Gastrocnemius medialis (tissue), 4 donors: ENCODE data around the gene PXK. TPM values are rescaled to one million over a fixed set of nuclear protein-coding genes. Genes with fewer than 3 reads are reported as not detected.

Source experiments
- ATAC-seq, 2 donors: fragments of 150-250 bp; one replicate each; pipeline ENCODE4 v1.9.1; 2016
- DNase-seq, 2 donors: peaks; one replicate each; pipeline ENCODE4 v3.0.0-alpha.2; 2019
- H3K27ac ChIP-seq, 4 donors: fragments of 200-600 bp; sonication (generic); 1 replicate in 1 of 4; 2 replicates in 3 of 4; pipeline ENCODE4 v1.5.1; 2016 to 2018; ENCODE audit warnings: mild to moderate bottlenecking in 2 of 4, moderate library complexity in 1 of 4
- H3K27me3 ChIP-seq, 3 donors: fragments of 200-600 bp; sonication (generic) in 2 of 3; 1 replicate in 1 of 3; 2 replicates in 2 of 3; pipeline versions ENCODE4 v1.5.1 to v1.6.0; 2016 to 2019; ENCODE audit warnings: mild to moderate bottlenecking in 1 of 3, moderate library complexity in 1 of 3
- H3K36me3 ChIP-seq, 2 donors: fragments of 200-600 bp; sonication (generic) in 1 of 2; one replicate each; pipeline ENCODE4 v1.5.1; 2017 to 2018
- H3K4me1 ChIP-seq, 2 donors: fragments of 200-600 bp; sonication (generic) in 1 of 2; one replicate each; pipeline ENCODE4 v1.5.1; 2016 to 2017; ENCODE audit warnings: mild to moderate bottlenecking in 2 of 2
- H3K4me3 ChIP-seq, 4 donors: fragments of 200-600 bp; sonication (generic) in 3 of 4; 1 replicate in 1 of 4; 2 replicates in 3 of 4; pipeline ENCODE4 v1.5.1; 2016 to 2019; ENCODE audit warnings: mild to moderate bottlenecking in 2 of 4
- H3K9me3 ChIP-seq, 3 donors: fragments of 200-600 bp; sonication (generic) in 2 of 3; 1 replicate in 1 of 3; 2 replicates in 2 of 3; pipeline ENCODE4 v1.5.1; 2016 to 2019
- CTCF ChIP-seq, 5 experiments: fragments of 450-650 bp in 3 of 5; fragments of 200-600 bp in 2 of 5; sonication (generic) in 2 of 5; IDR thresholded peaks in 4 of 5; conservative IDR thresholded peaks in 1 of 5; 1 replicate in 4 of 5; 2 replicates in 1 of 5; pipeline ENCODE4 v1.5.1; 2016 to 2019; ENCODE audit warnings: antibody characterized with exemption in 5 of 5, mild to moderate bottlenecking in 3 of 5, moderate library complexity in 3 of 5
- POLR2A ChIP-seq, 2 donors: fragments of 450-650 bp; IDR thresholded peaks; one replicate each; pipeline ENCODE4 v1.6.1; 2017; ENCODE audit warnings: antibody characterized with exemption in 2 of 2, mild to moderate bottlenecking in 2 of 2, moderate library complexity in 2 of 2
- in situ Hi-C, 4 donors: fragments of 200-750 bp; cut with MboI; loops; one replicate each; pipeline versions ENCODE4 v1.15.0 to v1.8.0; 2017; ENCODE audit warnings: low sequenced_read_pairs in 4 of 4
- intact Hi-C: fragments of 100-400 bp; cut with DNase I; formaldehyde crosslinking; loops from one replicate; pipeline ENCODE4 v1.15.1; 2023; ENCODE audit warnings: low total_unique reads
- total RNA-seq, 4 donors: library from RNA; depleted of rRNA; stranded (reverse); fragments of >200 nt; gene quantifications; one replicate each; pipeline versions ENCODE4 v1.1.0 to v1.2.3, GENCODE V29; 2016

Gene PXK
- total RNA-seq, 4 donors from 2014 or later, result 21.6 to 33.6 (median 24.4) TPM

- DNase-seq (no peak), ATAC-seq (no peak)
- intact Hi-C loops, result no loop called here
- peak overlapping the region in 2 of 4 donors; percentile 32 to 35 for H3K27ac ChIP-seq
- no peaks in the 10 kb centered on the region for H3K36me3 ChIP-seq
- TF ChIP-seq CTCF (IDR thresholded peaks at IDR 0.05 in 4 of 5, conservative IDR thresholded peaks at IDR 0.05 in 1 of 5) (no peak), POLR2A (IDR thresholded peaks at IDR 0.05) (no peak)
- no peaks in the 10 kb centered on the region for H3K9me3 ChIP-seq
- H3K4me1 ChIP-seq, result peaks cover 0 to 2% of the 10 kb centered on the region in 2 donors
- H3K4me3 ChIP-seq, result no peak overlapping the region
- in situ Hi-C loops, result loop anchor here in 2 of 4 donors (5.0 to 10.0 kb wide), 2 partner anchors 87 to 89 kb away; no protein-coding TSS in a partner anchor
- no peaks in the 10 kb centered on the region for H3K27me3 ChIP-seq
These were observed 7.1 kb upstream of the PXK start for GRCh38 chr3:58325525-58325992.

GRCh38 chr3:58326267-58326900, 6.3 kb upstream of the PXK start:
- in situ Hi-C loops, result loop anchor here in 2 of 4 donors (5.0 to 10.0 kb wide), 2 partner anchors 86 to 88 kb away; no protein-coding TSS in a partner anchor

GRCh38 chr3:58329150-58329921, 3.4 kb upstream of the PXK start:
- Histone ChIP-seq H3K27me3 (no peaks in the 10 kb centered on the region), H3K4me3 (no peak overlapping the region), H3K4me1 (peaks cover 9 to 16% of the 10 kb centered on the region in 2 donors), H3K9me3 (no peaks in the 10 kb centered on the region), H3K27ac (no peak overlapping the region), H3K36me3 (no peaks in the 10 kb centered on the region)
- DNase-seq, result no peak
- no peak for TF ChIP-seq CTCF (IDR thresholded peaks at IDR 0.05 in 4 of 5, conservative IDR thresholded peaks at IDR 0.05 in 1 of 5)
- no peak for TF ChIP-seq POLR2A (IDR thresholded peaks at IDR 0.05)
- intact Hi-C loops, result no loop called here
- ATAC-seq, result no peak
- in situ Hi-C loops, result loop anchor here in 2 of 4 donors (5.0 to 10.0 kb wide), 2 partner anchors 83 to 85 kb away; no protein-coding TSS in a partner anchor

More at GRCh38 chr3:58326267-58326900, 6.3 kb upstream of the PXK start:
- ATAC-seq, result no peak
- H3K4me3 ChIP-seq, result no peak overlapping the region
- H3K27ac ChIP-seq, result no peak overlapping the region
- no peaks in the 10 kb centered on the region for H3K27me3 ChIP-seq
- H3K9me3 ChIP-seq, result no peaks in the 10 kb centered on the region
- DNase-seq, result no peak
- intact Hi-C loops, result no loop called here
- TF ChIP-seq POLR2A (IDR thresholded peaks at IDR 0.05) (no peak), CTCF (IDR thresholded peaks at IDR 0.05 in 4 of 5, conservative IDR thresholded peaks at IDR 0.05 in 1 of 5) (no peak)
- H3K4me1 ChIP-seq, result peaks cover 0 to 2% of the 10 kb centered on the region in 2 donors
- H3K36me3 ChIP-seq, result no peaks in the 10 kb centered on the region

GRCh38 chr3:58329922-58330413, 2.7 kb upstream of the PXK start:
- H3K9me3 ChIP-seq, result no peaks in the 10 kb centered on the region
- no peaks in the 10 kb centered on the region for H3K36me3 ChIP-seq
- H3K4me1 ChIP-seq, result peaks cover 15 to 22% of the 10 kb centered on the region in 2 donors
- DNase-seq, result no peak
- intact Hi-C loops, result loop anchor here (5.0 kb wide), 1 partner anchor 202 kb away; no protein-coding TSS in a partner anchor
- no peak overlapping the region for H3K27ac ChIP-seq
- in situ Hi-C loops, result loop anchor here in 3 of 4 donors (5.0 to 10.0 kb wide), 4 partner anchors 82 to 165 kb away; partner anchors contain the start of gene KCTD6 (in 2 of the 3)
- ATAC-seq, result no peak
- H3K27me3 ChIP-seq, result no peaks in the 10 kb centered on the region
- TF ChIP-seq CTCF (IDR thresholded peaks at IDR 0.05 in 4 of 5, conservative IDR thresholded peaks at IDR 0.05 in 1 of 5) (no peak), POLR2A (IDR thresholded peaks at IDR 0.05) (no peak)
- no peak overlapping the region for H3K4me3 ChIP-seq
